GM21515 (cell line): ENCODE results near the gene PTTG1IP2.
A peak's percentile ranks its signal among the peaks of the same experiment; 100 is the strongest.
"Not testable (repeated sequence)": the region's sequence is repeated elsewhere in the genome, so short reads cannot be mapped to it uniquely, and the experiment has no call there.

Source experiments
- ATAC-seq: cut with Tn5 transposase; IDR thresholded peaks from one replicate; pipeline ENCODE4 v1.9.1; 2021; ENCODE audit not compliant: unreplicated experiment

PTTG1IP2 gene

DNA sequence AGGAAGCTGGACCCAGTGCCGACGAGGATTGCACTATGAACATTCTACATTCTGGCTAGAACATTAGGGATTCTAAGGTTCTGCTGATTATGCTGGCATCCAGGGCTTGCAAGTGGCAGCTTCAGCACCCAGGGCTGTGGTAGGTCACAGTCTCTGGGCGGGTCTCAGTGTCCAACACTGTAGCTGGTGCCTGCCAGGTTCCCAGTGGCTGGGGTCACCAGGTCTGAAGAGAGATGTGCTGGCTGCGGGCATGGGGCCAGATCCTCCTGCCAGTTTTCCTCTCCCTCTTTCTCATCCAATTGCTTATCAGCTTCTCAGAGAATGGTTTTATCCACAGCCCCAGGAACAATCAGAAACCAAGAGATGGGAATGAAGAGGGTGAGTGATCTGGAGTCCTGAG is at the start of gene PTTG1IP2:
Gene PTTG1IP2, plus strand, starts transcription at position 86 of the 400 bp plus-strand sequence. Its CDS starts 148 bp downstream, at position 234.
- ATAC-seq = no peak

DNA sequence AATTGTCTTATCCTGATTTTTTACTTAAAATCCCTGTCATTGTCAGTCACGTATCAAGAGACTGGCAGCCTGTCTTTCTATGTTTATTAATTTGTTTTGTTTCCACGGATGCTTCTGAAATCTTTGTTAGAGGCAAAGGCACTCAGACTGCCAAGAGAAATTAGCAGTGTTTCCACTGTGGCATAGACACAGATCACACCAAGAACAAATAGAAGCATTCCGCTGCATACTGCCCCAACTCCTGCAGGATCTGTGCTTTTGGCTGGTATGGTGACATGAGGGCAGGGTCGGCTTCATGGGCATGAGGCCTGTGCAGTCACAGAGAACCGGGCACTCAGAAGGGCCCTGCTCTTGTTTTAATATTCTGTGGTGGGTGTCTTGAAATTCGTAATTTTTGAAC is 47.8 kb upstream of the PTTG1IP2 start:
- no peak for ATAC-seq

DNA sequence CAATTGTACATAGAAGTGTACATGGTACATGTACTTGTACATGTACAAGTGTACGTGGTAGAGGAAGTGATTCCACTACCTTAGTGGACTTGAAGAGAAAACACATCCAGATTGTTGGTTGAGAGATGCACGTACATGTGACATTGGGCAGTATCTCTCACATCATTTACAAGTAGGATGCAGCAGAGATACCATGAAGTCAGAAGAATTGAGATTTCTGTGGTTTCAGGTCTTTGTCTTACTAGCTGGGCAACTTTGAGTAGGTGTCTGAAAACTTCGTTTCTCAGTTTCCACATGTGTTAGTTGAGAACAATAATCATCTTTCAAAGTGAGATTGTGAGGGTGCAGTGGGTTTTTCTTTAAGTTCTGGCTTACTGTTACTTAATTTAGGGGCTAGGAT is 44.7 kb upstream of the PTTG1IP2 start:
- peak; percentile 95 for ATAC-seq

DNA sequence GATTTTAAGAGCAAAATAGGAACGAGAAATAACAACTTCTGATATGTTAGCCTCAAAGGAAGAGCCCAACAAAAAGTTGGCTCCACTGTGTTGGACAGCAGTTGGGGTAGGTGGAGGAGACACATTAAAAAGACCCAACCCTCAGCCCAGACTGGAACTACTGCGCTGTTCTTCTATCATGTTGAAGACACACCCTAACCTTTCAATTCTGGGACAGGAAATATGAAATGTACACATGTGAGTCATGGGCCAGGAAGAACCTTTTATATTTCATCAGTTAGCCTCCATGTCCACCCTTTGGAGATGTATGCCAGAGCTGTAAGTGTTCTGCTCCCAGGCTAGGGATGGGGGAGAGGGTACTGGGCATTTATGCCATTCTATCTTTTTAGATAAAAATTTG is 44.1 kb upstream of the PTTG1IP2 start:
- no peak for ATAC-seq

DNA sequence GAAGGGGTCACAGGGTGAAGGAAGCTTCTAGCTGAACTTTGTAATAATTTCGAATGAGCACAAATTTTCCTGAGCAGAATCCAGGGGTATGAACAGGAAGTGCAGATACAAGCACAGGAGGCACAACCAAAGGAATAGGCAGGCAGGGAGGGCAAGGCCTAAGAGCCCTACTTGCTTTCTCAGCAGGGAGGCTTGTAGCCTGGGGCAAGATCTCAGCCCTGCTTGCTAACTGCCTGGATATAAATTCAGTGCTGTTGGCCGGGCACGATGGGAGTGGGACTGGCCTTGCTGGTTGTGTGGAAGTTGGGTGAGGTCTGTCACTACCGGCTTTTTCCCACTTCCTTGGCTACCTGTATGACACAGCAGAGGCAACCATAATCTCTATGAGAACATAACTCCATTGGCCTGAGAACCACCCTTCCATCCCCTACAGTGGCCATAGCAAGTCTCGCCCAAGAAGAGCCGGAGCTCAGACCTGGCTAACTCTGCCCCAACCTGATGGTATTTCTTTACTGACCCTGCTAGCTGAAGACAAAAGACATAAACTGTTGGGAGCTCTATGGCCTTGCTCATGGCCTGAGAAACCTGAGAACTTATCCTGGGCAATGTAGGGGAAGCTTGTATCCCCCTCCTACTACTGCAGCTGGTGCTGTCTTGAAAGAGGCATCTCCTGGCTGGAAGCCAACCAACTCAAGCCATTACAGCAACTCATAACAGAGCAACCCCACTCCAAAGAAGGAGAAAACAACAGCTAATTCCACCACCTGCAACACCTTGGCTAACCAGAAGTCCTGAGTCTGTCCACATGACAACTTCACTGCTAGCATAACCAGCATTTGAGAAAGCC is 38.6 kb upstream of the PTTG1IP2 start:
- ATAC-seq = no peak

DNA sequence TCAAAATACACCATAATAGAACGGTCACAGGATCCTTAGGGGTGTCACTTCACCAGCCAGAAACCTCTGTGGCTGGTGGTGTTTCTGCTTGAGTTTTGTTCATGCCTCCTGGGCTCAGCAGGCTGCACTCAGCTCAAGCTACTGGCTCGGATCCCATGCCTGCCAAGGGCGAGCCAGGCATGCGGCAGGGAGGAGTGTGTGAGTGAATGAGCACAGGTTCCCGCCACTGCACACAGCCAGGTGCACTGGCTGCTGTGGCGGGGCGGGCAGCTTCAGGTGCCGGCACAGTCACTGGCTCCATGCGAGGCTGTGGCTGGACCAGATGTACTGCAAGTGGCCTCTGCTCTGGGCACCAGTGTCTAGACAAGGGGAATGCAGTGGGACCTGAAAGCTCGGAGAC is 36.7 kb upstream of the PTTG1IP2 start:
- ATAC-seq = no peak

DNA sequence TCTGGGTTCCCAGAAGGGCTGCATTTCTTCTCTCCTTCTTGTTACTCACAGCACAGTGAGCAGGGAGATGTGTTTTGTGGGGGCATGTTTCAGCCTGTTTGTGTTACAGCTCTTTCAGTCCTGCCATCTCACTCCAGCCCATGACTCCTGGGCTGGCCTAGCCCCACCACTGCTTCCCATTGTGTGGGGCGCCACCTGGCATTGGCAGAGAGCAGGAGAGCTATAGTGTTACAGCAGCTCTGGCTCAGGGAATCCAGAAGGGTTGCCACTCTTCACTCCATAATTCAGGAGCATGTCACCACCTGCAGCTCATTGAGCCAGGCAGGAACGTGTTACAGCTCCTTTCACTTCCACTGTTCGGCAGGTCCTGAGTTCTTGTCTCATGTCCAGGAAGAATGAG is 36.2 kb upstream of the PTTG1IP2 start:
- ATAC-seq = no peak

DNA sequence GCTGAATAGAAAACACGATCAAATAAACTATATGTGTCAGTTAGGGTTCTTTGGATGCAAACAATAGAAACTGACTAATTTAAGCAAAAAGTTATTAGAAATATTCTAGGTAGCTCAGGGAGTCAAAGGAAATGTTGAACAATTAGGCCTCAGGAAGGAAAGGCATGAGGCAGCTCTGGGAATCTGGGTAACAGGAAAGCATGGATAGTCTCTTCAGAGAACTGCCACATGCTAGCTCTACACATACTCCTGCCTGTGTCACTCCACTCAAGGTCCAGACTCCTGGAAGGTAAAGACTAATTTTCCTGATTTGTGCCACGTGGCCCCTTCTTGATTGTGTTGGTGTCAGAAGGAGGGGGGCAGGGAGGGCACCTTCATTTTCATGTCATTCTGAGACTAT is 23.8 kb upstream of the PTTG1IP2 start:
- ATAC-seq = no peak

DNA sequence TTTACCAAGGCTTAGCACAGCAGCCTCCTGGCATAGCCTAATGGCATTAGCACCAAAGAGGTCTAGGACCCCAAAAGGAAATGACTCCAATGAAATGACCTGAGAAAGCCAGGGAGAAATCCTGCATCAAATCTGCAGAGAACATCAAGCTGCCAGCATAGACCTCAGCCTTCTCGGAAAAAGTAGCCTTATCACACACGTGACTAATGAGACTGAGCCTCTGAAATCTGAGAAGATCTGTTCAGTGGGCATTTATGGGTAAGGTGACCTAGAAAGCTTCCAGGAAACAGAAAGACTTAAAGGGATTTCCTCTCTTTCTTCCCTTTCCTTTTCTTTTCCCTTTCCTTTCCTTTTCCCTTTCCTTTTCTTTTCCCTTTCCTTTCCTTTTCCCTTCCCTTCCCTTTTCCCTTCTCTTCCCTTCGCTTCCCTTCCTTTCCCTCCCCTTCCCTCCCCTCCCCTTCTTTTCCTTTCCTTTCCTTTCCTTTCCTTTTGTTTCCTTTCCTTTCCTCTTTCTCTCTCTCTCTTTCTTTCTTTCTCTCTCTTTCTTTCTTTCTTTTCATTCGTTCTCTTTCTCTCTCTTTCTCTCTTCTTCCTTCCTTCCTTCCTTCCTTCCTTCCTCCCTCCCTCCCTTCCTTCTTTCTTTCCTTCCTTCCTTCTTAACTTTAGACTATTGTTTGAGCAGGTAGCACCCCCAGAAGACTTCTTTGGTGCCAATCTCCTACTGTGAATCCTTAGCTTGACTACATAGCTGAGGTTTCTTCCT is 23.1 kb upstream of the PTTG1IP2 start:
- ATAC-seq = no peak

DNA sequence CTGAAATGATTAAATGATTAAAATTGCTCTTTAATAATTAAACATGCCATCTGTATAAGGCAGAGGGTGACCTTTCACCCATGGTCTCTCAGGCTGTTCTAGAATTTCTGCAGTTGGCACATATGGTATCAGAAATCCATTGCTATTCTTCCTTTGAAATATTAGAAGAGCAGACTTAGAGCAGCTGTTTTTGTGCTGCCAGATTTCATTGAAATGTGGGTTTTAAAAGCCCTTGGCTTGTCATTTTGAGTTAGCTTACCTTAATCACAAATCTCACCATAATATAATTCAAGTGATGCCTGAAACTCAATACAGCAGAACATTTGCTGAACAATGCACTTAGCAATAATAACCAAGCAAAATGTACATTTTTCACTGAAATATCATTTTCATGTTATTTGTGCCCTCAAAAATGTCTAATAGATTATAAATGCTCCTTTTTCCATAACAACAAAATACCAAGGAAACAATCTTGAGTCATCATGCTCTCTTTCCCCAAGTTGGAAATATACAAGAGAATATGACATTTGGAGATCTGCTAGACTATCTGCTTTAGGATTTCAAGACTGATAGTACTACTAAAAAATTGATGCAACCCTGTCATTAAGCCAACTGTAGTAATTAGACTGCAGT is 16.1 kb upstream of the PTTG1IP2 start:
- no peak for ATAC-seq

DNA sequence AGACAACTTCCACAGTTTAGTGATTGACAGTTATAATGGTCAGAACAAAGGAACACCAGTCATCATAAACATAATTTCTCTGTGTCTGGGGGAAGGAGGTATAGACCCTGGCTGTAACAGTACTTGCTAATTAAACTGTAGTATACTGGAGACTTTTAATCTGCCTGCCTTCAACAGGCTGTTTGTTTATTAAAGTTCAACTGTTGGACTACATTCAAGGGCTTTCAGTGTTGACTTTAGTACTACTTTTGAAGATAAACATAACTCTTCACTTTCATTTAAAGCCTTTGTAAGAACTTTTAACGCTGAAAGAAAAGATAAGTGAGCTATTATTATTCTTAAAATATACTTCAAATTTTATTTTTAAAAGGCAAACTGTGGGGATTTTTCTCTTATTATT is 15.5 kb upstream of the PTTG1IP2 start:
- ATAC-seq = no peak

DNA sequence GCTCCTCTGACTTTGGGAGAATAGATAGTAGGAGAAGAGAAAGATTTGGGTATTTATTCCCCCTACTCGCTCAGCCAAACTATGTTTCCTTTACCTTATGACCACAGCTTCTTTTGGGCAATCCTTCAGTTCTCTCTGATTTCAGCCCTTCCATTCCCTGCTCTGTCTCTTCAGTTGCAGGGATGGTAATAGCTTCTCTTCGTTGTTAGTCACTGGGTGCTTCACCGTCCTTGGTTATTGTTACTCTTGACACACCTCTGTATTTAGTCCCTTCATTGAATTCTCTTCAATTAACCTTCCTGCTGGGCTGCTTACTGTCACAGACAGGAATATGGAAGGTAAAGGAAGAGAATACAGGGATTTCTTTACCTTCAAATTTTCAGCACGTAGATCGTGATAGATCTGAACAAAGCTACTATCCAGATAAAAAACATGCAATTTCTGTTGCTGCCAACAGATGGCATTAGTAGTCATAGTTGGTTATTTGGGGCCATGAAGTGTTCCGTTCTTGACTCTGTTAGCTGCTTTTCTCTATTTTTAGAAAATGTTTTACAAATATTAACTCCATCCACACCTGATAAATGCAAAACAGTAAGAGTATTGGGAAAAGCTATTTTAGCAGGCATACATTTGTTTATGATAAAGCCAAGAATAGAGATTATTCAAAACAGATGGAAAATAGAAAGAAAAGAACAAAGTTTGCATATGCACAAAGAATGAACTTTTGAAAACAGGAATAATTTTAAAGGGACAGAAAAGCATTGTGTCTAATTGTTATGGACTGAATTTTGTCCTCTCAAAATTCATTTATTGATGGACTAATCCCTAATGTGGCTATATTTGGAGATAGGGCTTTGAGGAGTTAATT is 14.0 kb upstream of the PTTG1IP2 start:
- ATAC-seq = peak; percentile 79

DNA sequence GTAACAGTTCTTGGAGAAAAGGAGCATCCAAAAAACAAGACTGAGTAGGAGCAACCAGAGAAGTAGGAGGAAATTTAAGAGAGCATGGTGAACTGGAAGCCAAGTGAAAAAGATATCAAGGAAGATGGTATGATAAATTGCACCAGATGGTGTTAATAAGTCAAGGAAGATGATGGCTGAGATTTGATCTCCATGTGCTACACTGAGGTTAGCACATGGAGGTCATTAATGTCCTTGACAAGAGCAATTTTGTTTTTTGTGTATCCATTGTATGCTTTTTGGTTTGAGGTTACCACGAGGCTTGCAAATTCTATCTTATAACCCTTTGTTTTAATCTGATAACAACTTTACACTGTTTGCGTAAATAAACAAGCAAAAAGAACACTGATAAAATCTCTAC is 11.3 kb upstream of the PTTG1IP2 start:
- ATAC-seq = no peak

DNA sequence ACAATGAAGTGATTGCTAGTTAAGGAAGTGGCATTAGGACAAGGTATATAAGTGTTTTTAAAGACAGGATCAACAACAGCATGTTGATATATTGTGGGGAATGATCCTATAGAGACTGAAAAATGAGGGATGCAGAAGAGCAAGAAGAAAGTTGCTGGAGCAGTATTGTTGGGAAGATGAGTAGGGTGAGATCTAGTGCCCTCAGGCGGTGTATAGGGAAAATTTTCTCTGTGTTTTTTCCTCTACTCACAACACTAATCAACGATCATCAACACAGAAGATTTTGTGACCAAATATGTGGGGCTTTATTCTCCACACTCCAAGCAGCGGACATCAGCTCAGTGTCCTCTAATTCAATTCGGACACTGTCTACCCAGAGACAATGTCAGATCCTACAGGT is 9.6 kb upstream of the PTTG1IP2 start:
- no peak for ATAC-seq

DNA sequence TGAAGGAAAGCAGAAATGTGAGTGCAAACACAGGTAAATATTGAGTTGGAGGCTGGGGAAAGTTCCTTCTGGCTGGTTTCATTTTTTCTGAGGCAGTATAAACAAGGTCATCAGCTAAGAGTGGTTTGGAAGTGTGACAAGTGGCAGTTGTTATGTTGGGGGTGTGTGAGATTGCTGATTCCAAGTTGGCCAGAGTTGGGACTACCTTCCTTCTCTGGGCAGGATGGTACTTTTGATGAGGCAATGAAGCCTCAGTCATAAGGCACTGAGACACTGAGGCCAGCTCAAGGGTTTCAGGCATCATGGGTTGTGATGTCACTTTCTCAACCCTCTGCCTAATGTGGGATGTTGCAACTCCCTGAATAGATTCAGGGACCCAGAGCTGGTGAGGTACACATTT is 8.2 kb upstream of the PTTG1IP2 start:
- no peak for ATAC-seq

DNA sequence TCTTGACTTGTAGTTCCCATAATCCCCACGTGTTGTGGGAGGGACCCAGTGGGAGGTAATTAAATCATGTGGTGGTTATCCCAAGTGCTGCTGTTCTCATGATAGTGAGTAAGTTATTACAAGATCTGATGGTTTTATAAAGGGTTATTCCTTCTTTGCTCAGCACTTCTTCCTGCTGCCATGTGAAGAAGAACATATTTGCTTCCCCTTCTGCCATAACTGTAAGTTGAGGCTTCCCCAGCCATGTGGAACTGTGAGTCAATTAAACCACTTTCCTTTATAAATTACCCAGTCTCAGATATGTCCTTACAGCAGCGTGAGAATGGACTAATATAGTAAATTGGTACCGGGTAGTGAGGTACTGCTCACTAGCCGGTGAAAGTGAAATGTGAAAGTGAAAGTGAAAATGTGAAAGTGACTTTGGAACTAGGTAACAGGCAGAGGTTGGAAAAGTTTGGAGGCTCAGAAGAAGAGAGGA is 6.2 kb upstream of the PTTG1IP2 start:
- not testable (repeated sequence) for ATAC-seq

DNA sequence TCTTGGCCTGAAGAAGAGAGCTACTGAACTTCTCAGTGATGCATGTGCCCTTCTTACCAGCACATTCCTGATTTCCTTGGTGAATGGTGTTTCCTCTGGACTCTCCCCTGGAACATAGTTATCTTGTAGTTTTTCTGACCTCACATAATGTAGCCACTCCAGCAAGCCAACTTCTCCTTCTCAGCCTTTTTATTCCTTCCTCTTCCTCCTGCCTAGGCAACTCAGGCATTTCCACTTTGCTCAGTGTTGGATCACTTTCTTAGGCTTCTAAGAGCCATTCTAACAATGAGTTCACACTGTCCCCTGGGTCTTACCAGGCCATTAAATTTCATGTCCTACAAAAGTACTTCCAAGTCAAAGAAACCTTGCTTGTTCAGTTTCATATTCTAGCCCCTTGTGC is 3.6 kb upstream of the PTTG1IP2 start:
- no peak for ATAC-seq

DNA sequence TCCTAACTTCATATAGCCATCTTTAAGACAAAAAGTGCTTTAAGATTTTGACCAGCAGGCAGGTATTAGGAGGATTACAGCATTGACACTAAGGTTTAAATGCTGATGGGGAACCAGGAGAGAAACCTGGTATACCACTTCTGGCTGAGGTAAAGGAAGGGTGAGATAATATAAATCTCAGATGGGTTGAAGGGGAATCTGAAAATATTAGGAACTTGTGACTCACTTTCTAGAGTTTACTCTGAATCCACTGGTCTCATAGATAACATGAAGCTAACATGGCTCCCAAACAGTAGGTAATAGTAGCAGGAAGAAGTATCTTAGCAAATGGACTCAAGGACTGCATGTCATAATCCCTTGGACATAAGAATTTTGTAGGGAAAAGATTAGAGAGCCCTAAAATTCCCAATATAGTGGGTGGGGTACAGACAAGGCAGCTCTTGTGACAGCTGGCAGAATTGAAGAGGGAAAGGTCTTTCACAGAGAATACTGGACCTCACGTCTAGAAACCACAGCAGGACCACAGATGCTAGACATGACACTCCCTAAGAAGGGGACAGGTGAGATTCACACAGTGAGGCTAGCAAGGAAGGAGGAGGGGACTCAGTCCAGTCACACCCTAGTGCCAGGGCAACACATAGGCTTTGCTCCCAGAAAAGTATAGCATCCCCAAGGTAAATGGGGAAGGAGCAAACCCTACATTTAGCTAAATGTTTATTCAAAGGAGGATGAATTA is 3.5 kb downstream of the PTTG1IP2 start:
- ATAC-seq = no peak

DNA sequence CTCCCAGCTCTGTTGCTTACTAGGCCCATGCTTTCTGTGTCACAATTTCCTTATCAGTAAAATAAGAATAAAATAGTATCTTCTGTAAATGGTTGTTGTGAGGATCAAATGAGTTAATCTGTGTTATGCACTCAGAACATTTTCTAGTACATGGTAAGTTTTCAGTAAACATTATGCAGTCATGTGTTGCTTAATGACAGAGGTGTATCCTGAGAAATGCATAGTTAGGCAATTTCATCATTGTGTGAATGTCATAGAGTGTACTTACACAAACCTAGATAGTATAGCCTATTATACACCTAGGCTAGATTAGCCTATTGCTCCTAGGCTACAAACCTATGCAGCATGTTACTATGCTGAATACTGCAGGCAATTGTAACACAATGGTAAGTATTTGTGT is 4.4 kb downstream of the PTTG1IP2 start:
- no peak for ATAC-seq
